Heart right ventricle (tissue), 16 donors: ENCODE data around the gene FBXL19. TPM values are rescaled to one million over a fixed set of nuclear protein-coding genes. Genes with fewer than 3 reads are reported as not detected.

Experiments
- ATAC-seq, 8 donors: fragments of 200-7000 bp; cut with Tn5 transposase; one replicate each; pipeline ENCODE4 v1.9.1; 2020; ENCODE audit warnings: mild to moderate bottlenecking in 8 of 8, moderate library complexity in 8 of 8, moderate number of reproducible peaks in 1 of 8
- DNase-seq, 2 donors: peaks; one replicate each; pipeline ENCODE4 v3.0.0-alpha.2; 2020
- H3K27ac ChIP-seq, 10 donors: fragments of 200-600 bp; sonication (generic) in 2 of 10; one replicate each; pipeline versions ENCODE4 v1.5.0 to v1.8.0; 2020 to 2022; ENCODE audit warnings: mild to moderate bottlenecking in 3 of 10
- H3K27me3 ChIP-seq, 7 donors: fragments of 200-600 bp; one replicate each; pipeline ENCODE4 v1.8.0; 2021 to 2022; ENCODE audit warnings: mild to moderate bottlenecking in 2 of 7
- H3K36me3 ChIP-seq, 9 donors: fragments of 200-600 bp; sonication (generic) in 1 of 9; one replicate each; pipeline versions ENCODE4 v1.5.0 to v1.8.0; 2020 to 2022; ENCODE audit warnings: mild to moderate bottlenecking in 2 of 9
- H3K4me1 ChIP-seq, 9 donors: fragments of 200-600 bp; sonication (generic) in 1 of 9; one replicate each; pipeline versions ENCODE4 v1.5.0 to v1.8.0; 2020 to 2022; ENCODE audit warnings: mild to moderate bottlenecking in 4 of 9
- H3K4me3 ChIP-seq, 10 donors: fragments of 200-600 bp; sonication (generic) in 2 of 10; one replicate each; pipeline versions ENCODE4 v1.5.0 to v1.8.0; 2020 to 2022; ENCODE audit warnings: mild to moderate bottlenecking in 7 of 10, moderate library complexity in 2 of 10
- H3K9me3 ChIP-seq, 11 donors: fragments of 200-600 bp in 10 of 11; sonication (generic) in 2 of 11; one replicate each; pipeline versions ENCODE4 v1.5.0 to v1.8.0; 2013 to 2022; ENCODE audit warnings: mild to moderate bottlenecking in 2 of 11, control low read depth in 1 of 11, moderate library complexity in 1 of 11
- CTCF ChIP-seq, 9 donors: fragments of 200-600 bp; sonication (generic) in 2 of 9; IDR thresholded peaks; one replicate each; pipeline versions ENCODE4 v1.5.0 to v1.8.0; 2021 to 2022; ENCODE audit warnings: antibody characterized with exemption in 9 of 9, mild to moderate bottlenecking in 5 of 9, moderate library complexity in 1 of 9
- WGBS, 2 donors: extraction: QIAGEN DNeasy Blood & Tissue Kit; methylation state at CpG; one replicate each; pipeline ENCODE4 v1.1.7; 2013; ENCODE audit warnings: inconsistent platforms in 1 of 2; 5-methylcytosine and 5-hydroxymethylcytosine counted together
- intact Hi-C, 10 donors: fragments of 100-400 bp; cut with DNase I; formaldehyde crosslinking; loops; one replicate each; pipeline versions ENCODE4 v1.11.1 to v1.14.2; 2022
- polyA plus RNA-seq, 2 donors: library from polyadenylated mRNA; stranded (reverse); fragments of 200-250 nt; gene quantifications; one replicate each; pipeline ENCODE4 v1.2.3, GENCODE V29; 2013
- total RNA-seq, 10 donors: library from RNA; stranded (reverse); fragmentation: NEBNext Ultra II Directional in 3 of 10; extraction: Animal tissue kit (Norgen Biotek cat#: 25700) in 3 of 10; gene quantifications; one replicate each; pipeline versions ENCODE4 v1.2.1 to v1.2.4, GENCODE V29; 2021 to 2023
- donor health status: Arrhythmogenic right ventricular cardiomyopathy.
- donor health status: ischemic (EF 13 %, LVEDD 7.1; RV severe dilation, severe dysfunction).
- donor health status: healthy with polysubstance abuse.
- donor health status: DM: no; HTN: yes; CAD: no.
- donor health status: DM: no; HTN: no; CAD: no.
- donor health status: ischemic (EF 25% LVEDD 6.9; RV normal size, moderate dysfunction).
- donor health status: ischemic (EF 25% LVEDD 5.7; RV mildly dilated, moderate dysfunction).
- donor health status: healthy.
- donor health status: DM: yes; HTN: yes; CAD: no.
- donor health status: Ischemic cardiomyopathy.
- donor health status: ischemic (EF 35%, LVEDD 5.7; RV mildly dilated, moderate dysfunction).
- donor health status: nonischemic (EF 11% LVEDD 7.7; RV severe dilation, severe dysfunction).
- donor health status: DM: yes; HTN: yes; CAD: no.
- donor health status: PGD.
- donor health status: ischemic (EF 29% LVEDD 5.4; RV normal size, mild dysfunction).
- donor health status: nonischemic (EF 23%, LVEDD 6.1; RV moderate dilation, normal function).

Gene FBXL19
- total and polyA plus RNA-seq, 12 donors, result 4.1 to 14.1 (median 5.8) TPM

GRCh38 chr16:30912794-30913412 lies 10.5 kb upstream of the FBXL19 start:
- ATAC-seq (no peak), DNase-seq (no peak)
- intact Hi-C loops, result loop anchor here in 1 of 10 donors (5.0 kb wide), 1 partner anchor 66 kb away; no protein-coding TSS in a partner anchor
- H3K4me1 ChIP-seq, result no peaks in the 10 kb centered on the region
- no peak for TF ChIP-seq CTCF (IDR thresholded peaks at IDR 0.05)
- no peaks in the 10 kb centered on the region for H3K9me3 ChIP-seq
- no peaks in the 10 kb centered on the region for H3K27me3 ChIP-seq
- no peak overlapping the region for H3K4me3 ChIP-seq
- 88 to 90% methylated on average over 6 of the region's 6 CpGs for WGBS, 2 donors
- H3K36me3 ChIP-seq, result no peaks in the 10 kb centered on the region
- H3K27ac ChIP-seq, result no peak overlapping the region

GRCh38 chr16:30914830-30915229 lies 8.5 kb upstream of the FBXL19 start:
- H3K4me1 ChIP-seq, result no peaks in the 10 kb centered on the region
- no peaks in the 10 kb centered on the region for H3K27me3 ChIP-seq
- TF ChIP-seq CTCF (IDR thresholded peaks at IDR 0.05), result no peak
- intact Hi-C loops, result loop anchor here in 2 of 10 donors (5.0 kb wide), 1 partner anchor 68 kb away; no protein-coding TSS in a partner anchor
- no peaks in the 10 kb centered on the region for H3K36me3 ChIP-seq
- WGBS, 2 donors, result 97 to 99% methylated on average over 3 of the region's 3 CpGs
- ATAC-seq, result no peak
- no peaks in the 10 kb centered on the region for H3K9me3 ChIP-seq
- DNase-seq, result no peak
- no peak overlapping the region for H3K27ac ChIP-seq
- no peak overlapping the region for H3K4me3 ChIP-seq

DNA sequence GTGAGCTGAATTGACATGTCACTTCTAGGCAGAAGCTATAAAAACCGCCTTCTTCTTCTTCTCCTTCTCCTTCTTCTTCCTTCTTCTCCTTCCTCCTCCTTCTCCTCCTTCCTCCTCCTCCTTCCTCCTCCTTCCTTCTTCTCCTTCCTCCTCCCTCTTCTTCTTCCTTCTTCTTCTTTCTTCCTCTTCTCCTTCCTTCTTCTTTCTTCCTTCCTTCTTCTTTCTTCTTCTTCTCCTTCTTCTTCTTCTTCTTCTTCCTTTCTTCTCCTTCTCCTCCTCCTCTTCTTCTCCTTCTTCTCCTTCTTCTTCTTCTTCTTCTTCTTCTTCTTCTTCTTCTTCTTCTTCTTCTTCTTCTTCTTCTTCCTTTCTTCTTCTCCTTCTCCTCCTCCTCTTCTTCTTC lies 4.8 kb upstream of the FBXL19 start:
- 86 to 100% methylated on average over 1 of the region's 1 CpG for WGBS, 2 donors
- no peak overlapping the region for H3K4me3 ChIP-seq
- DNase-seq (no peak), ATAC-seq (no peak)
- no peaks in the 10 kb centered on the region for H3K27me3 ChIP-seq
- no peaks in the 10 kb centered on the region for H3K9me3 ChIP-seq
- H3K4me1 ChIP-seq, result peaks cover 0 to 13% (median 4%) of the 10 kb centered on the region in 9 donors
- no peak overlapping the region for H3K27ac ChIP-seq
- intact Hi-C loops, result loop anchor here in 1 of 10 donors (5.0 kb wide), 1 partner anchor 71 kb away; no protein-coding TSS in a partner anchor
- TF ChIP-seq CTCF (IDR thresholded peaks at IDR 0.05), result no peak
- no peaks in the 10 kb centered on the region for H3K36me3 ChIP-seq

DNA sequence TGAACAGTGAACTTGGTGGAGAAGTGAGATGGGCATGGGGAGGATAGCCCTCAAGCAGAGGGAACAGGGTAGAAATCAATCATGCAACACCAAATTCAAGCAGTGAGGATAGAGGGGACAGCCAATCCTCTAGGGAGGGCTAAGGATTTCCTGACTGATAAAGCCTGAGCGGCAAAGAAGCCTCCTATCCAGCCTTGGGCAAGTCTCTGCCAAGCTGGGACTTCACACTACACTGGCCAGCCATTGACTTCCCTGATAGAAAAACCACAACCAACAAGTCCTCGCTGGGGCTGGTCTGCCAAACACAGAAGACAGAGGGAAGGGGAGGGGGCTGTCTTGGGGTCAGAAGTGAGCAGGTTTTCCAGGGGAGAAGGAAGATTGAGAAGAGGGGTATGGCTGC lies 2.5 kb upstream of the FBXL19 start:
- no peak overlapping the region for H3K4me3 ChIP-seq
- peaks cover 0 to 5% (median 0%) of the 10 kb centered on the region in 9 donors for H3K36me3 ChIP-seq
- H3K4me1 ChIP-seq, result peaks cover 0 to 24% (median 16%) of the 10 kb centered on the region in 9 donors
- ATAC-seq (no peak), DNase-seq (no peak)
- no peak for TF ChIP-seq CTCF (IDR thresholded peaks at IDR 0.05)
- intact Hi-C loops, result loop anchor here in 9 of 10 donors (1.0 to 5.0 kb wide), 5 partner anchors 74 to 79 kb away; no protein-coding TSS in a partner anchor
- H3K9me3 ChIP-seq, result no peaks in the 10 kb centered on the region
- WGBS, 2 donors, result 55 to 69% methylated on average over 2 of the region's 2 CpGs
- no peaks in the 10 kb centered on the region for H3K27me3 ChIP-seq
- H3K27ac ChIP-seq, result peak overlapping the region in 3 of 10 donors; percentile 87 to 97 (median 94)
